HepG2 (cell line): ENCODE results near the gene BCO1. TPM values are rescaled to one million over a fixed set of nuclear protein-coding genes. Genes with fewer than 3 reads are reported as not detected.

ENCODE experiments used
- ATAC-seq: fragments of 200-7000 bp; cut with Tn5 transposase; 3 replicates; pipeline ENCODE4 v1.9.1; 2020; ENCODE audit warnings: mild to moderate bottlenecking, moderate library complexity
- BruUV-seq: library from RNA; stranded (reverse); fragments of 400-500 nt; replicated peaks from 2 replicates; lab custom pipeline; 2021; lab: Mats Ljungman, UMichigan
- CTCF ChIA-PET: fragments of 300-600 bp; formaldehyde crosslinking; extraction: SDS; loops from one replicate; lab custom pipeline; 2021; ENCODE audit warnings: low total read pairs, inconsistent platforms, low intra/inter-chr PET ratio; lab: Yijun Ruan, JAX
- POLR2A ChIA-PET: fragments of 350-600 bp; sonication (Branson Sonifier 250); formaldehyde crosslinking; loops from one replicate; lab custom pipeline; 2020; ENCODE audit warnings: antibody characterized with exemption, inconsistent platforms; lab: Yijun Ruan, JAX
- DNase-seq: peaks from one replicate; pipeline ENCODE4 v3.0.0-alpha.2; 2015; ENCODE audit warnings: low spot score
- FAIRE-seq: peaks from 3 replicates; lab custom pipeline; 2011; peaks lifted over from hg19 to GRCh38; lab: Jason Lieb, UNC
- H2AFZ ChIP-seq: one replicate; pipeline ENCODE4 v1.6.1; 2011; ENCODE audit warnings: low read length, inconsistent platforms
- H3K27ac ChIP-seq: fragments of 300-600 bp; 3 replicates; pipeline ENCODE4 v1.8.0; 2011; ENCODE audit warnings: mixed run types, mild to moderate bottlenecking, mixed read lengths, low read length, inconsistent platforms; ENCODE audit not compliant: insufficient read depth; ENCODE audit errors: extremely low read length
- H3K27me3 ChIP-seq, 2 experiments: fragments of 200-600 bp in 1 of 2; 2 replicates in 1 of 2; 3 replicates in 1 of 2; pipeline versions ENCODE4 v1.6.0 to v1.8.0; 2011; ENCODE audit warnings: low read length in 2 of 2, mild to moderate bottlenecking in 2 of 2, moderate library complexity in 2 of 2, inconsistent platforms in 1 of 2; ENCODE audit not compliant: insufficient read depth in 2 of 2, control insufficient read depth in 1 of 2
- H3K36me3 ChIP-seq, 2 experiments: fragments of 200-600 bp in 1 of 2; replicated peaks in 1 of 2; 2 replicates in 1 of 2; 3 replicates in 1 of 2; pipeline versions ENCODE4 v1.5.1 to v1.8.0; 2011; ENCODE audit warnings: low read length in 2 of 2, inconsistent platforms in 1 of 2; ENCODE audit not compliant: insufficient read depth in 2 of 2, control insufficient read depth in 1 of 2
- H3K4me1 ChIP-seq: 2 replicates; pipeline ENCODE4 v1.5.1; 2012; ENCODE audit warnings: low read length, inconsistent platforms; ENCODE audit not compliant: insufficient read depth
- H3K4me2 ChIP-seq: 2 replicates; pipeline ENCODE4 v1.6.0; 2011; ENCODE audit warnings: low read depth, low read length, inconsistent platforms
- H3K4me3 ChIP-seq, 3 experiments: fragments of 200-600 bp in 1 of 3; sonication (generic), shearing (Covaris generic) in 1 of 3; replicated peaks in 1 of 3; 2 replicates each; pipeline ENCODE4 v1.5.1; 2011 to 2016; ENCODE audit warnings: low read length in 3 of 3, inconsistent platforms in 2 of 3, low read depth in 2 of 3, mild to moderate bottlenecking in 2 of 3, control low read depth in 1 of 3, mixed read lengths in 1 of 3; ENCODE audit not compliant: insufficient read depth in 1 of 3
- H3K79me2 ChIP-seq: one replicate; pipeline ENCODE4 v1.6.1; 2011; ENCODE audit warnings: low read length, inconsistent platforms; ENCODE audit not compliant: insufficient read depth
- H3K9ac ChIP-seq: 2 replicates; pipeline ENCODE4 v1.6.0; 2011; ENCODE audit warnings: mild to moderate bottlenecking, low read depth, low read length, inconsistent platforms; ENCODE audit not compliant: insufficient read depth
- H3K9me3 ChIP-seq: 2 replicates; pipeline ENCODE4 v1.5.1; 2012; ENCODE audit warnings: mild to moderate bottlenecking, low read length
- H4K20me1 ChIP-seq: 2 replicates; pipeline ENCODE4 v1.6.0; 2011; ENCODE audit warnings: inconsistent platforms, mild to moderate bottlenecking, low read length, moderate library complexity; ENCODE audit not compliant: insufficient read depth
- CAMTA2 ChIP-seq: sonication (generic); formaldehyde crosslinking; IDR thresholded peaks from 2 replicates; pipeline ENCODE4 v1.4.0; 2020; ENCODE audit warnings: mild to moderate bottlenecking, missing genetic modification reagents, borderline replicate concordance
- ERF ChIP-seq: IDR thresholded peaks from 2 replicates; pipeline ENCODE4 v1.6.1; 2018; ENCODE audit warnings: missing biosample characterization, missing genetic modification reagents
- GPN1 ChIP-seq: sonication (generic); formaldehyde crosslinking; IDR thresholded peaks from 2 replicates; pipeline ENCODE4 v1.5.1; 2020; ENCODE audit warnings: missing genetic modification reagents, borderline replicate concordance
- HMGA1 ChIP-seq: sonication (generic); formaldehyde crosslinking; conservative IDR thresholded peaks from 2 replicates; pipeline ENCODE4 v1.4.0; 2020; ENCODE audit warnings: missing genetic modification reagents
- RAD21 ChIP-seq: fragments of 450-650 bp; formaldehyde crosslinking; IDR thresholded peaks from 2 replicates; pipeline ENCODE4 v1.5.0; 2020; ENCODE audit warnings: mild to moderate bottlenecking
- RORA ChIP-seq: sonication (generic); formaldehyde crosslinking; IDR thresholded peaks from 2 replicates; pipeline ENCODE4 v1.5.0; 2020; ENCODE audit warnings: mild to moderate bottlenecking, missing genetic modification reagents, moderate library complexity
- SALL1 ChIP-seq: sonication (generic); formaldehyde crosslinking; IDR thresholded peaks from 2 replicates; pipeline ENCODE4 v1.8.0; 2022; ENCODE audit warnings: mild to moderate bottlenecking, missing genetic modification reagents
- STAG1 ChIP-seq: sonication (generic); formaldehyde crosslinking; IDR thresholded peaks from 2 replicates; pipeline ENCODE4 v1.4.0; 2020; ENCODE audit warnings: missing genetic modification reagents
- ZNF20 ChIP-seq: sonication (generic); formaldehyde crosslinking; IDR thresholded peaks from 2 replicates; pipeline ENCODE4 v1.4.0; 2020; ENCODE audit warnings: mild to moderate bottlenecking, moderate library complexity, missing genetic modification reagents
- ZNF337 ChIP-seq: sonication (generic); formaldehyde crosslinking; IDR thresholded peaks from 2 replicates; pipeline ENCODE4 v1.5.1; 2020; ENCODE audit warnings: missing genetic modification reagents, low read depth, mild to moderate bottlenecking, borderline replicate concordance
- ZNF841 ChIP-seq: sonication (generic); formaldehyde crosslinking; IDR thresholded peaks from 2 replicates; pipeline ENCODE4 v1.8.1; 2023; ENCODE audit warnings: missing genetic modification reagents, borderline replicate concordance
- WGBS: methylation state at CpG from one replicate; pipeline ENCODE4 v1.1.6; 2017; ENCODE audit warnings: low lambda C conversion rate; 5-methylcytosine and 5-hydroxymethylcytosine counted together
- in situ Hi-C: cut with HindIII; loops from 2 replicates; pipeline ENCODE4 v1.10.0; 2017; ENCODE audit warnings: low pct_unique_long_range_greater_than_20kb; ENCODE audit not compliant: extremely low pct_ligation_motif_present
- intact Hi-C: fragments of 100-400 bp; cut with micrococcal nuclease; formaldehyde crosslinking; loops from one replicate; pipeline ENCODE4 v1.10.0; 2022; ENCODE audit not compliant: unreplicated experiment
- polyA plus RNA-seq, 8 experiments: library from polyadenylated mRNA; depleted of rRNA in 3 of 8; stranded (reverse) in 7 of 8; unstranded in 1 of 8; fragments of >200 nt; fragmentation: Illumina TruSeq in 4 of 8; extraction: Trizol in 4 of 8; gene quantifications; 2 replicates each; pipeline versions ENCODE4 v1.2.1 to v1.2.3, GENCODE V29; 2011 to 2016; ENCODE audit warnings: low read depth in 4 of 8, missing spikeins in 1 of 8, mixed read lengths in 1 of 8; ENCODE audit not compliant: insufficient read depth in 1 of 8
- total RNA-seq, 5 experiments: library from RNA; depleted of rRNA; stranded (reverse); fragments of >200 nt; fragmentation: Illumina TruSeq; extraction: Trizol; gene quantifications; 2 replicates each; pipeline ENCODE4 v1.2.3, GENCODE V29; 2016; ENCODE audit warnings: low read depth in 1 of 5
- TF ChIP-seq, protein P1 (sequence below): sonication (generic); formaldehyde crosslinking; IDR thresholded peaks from 2 replicates; pipeline ENCODE4 v1.4.0; 2020; ENCODE audit warnings: missing genetic modification reagents
- TF ChIP-seq, protein P2 (sequence below): sonication (generic); formaldehyde crosslinking; IDR thresholded peaks from 2 replicates; pipeline ENCODE4 v1.8.1; 2023; ENCODE audit warnings: missing genetic modification reagents, mild to moderate bottlenecking, borderline replicate concordance
- TF ChIP-seq, protein P3 (sequence below): sonication (generic); formaldehyde crosslinking; IDR thresholded peaks from 2 replicates; pipeline ENCODE4 v1.5.0; 2020; ENCODE audit warnings: missing genetic modification reagents
- TF ChIP-seq, protein P4 (sequence below): sonication (generic); formaldehyde crosslinking; IDR thresholded peaks from 2 replicates; pipeline ENCODE4 v1.5.1; 2020; ENCODE audit warnings: mild to moderate bottlenecking, missing genetic modification reagents

The BCO1 gene
- total and polyA plus RNA-seq, 2 of the 13 experiments (the other 11 are each of a cell fraction or from before 2014, with no cell fraction given) = 0.11 TPM; not detected in 1

DNA sequence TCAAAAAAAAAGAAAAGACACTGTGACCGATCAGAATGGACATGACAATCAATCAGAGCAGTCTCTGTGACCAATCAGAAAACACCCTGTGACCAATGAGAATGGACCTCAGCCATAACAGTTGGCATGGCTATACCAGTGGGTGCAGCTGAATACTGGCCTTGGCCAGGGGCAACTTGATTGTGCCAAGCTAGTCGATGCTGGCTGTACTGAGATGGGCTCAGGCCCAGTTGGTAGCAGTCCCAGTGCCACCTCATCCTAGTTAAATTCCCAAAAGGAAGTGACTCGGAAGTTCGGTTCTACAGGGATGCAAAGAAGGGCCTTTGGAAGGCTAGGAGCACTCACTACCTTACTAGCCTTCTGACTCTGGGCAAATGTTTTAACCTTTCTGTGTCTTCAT, 37.2 kb upstream of the BCO1 start (continued):
- TF ChIP-seq, protein P1, sequence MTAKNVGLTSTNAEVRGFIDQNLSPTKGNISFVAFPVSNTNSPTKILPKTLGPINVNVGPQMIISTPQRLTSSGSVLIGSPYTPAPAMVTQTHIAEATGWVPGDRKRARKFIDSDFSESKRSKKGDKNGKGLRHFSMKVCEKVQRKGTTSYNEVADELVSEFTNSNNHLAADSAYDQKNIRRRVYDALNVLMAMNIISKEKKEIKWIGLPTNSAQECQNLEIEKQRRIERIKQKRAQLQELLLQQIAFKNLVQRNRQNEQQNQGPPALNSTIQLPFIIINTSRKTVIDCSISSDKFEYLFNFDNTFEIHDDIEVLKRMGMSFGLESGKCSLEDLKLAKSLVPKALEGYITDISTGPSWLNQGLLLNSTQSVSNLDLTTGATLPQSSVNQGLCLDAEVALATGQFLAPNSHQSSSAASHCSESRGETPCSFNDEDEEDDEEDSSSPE (CRISPR knock-in tag) = no peak
- no peak for TF ChIP-seq SALL1 (CRISPR knock-in tag)
- TF ChIP-seq RORA (CRISPR knock-in tag) = no peak
- TF ChIP-seq ZNF20 (CRISPR knock-in tag) = no peak
- TF ChIP-seq, protein P2, sequence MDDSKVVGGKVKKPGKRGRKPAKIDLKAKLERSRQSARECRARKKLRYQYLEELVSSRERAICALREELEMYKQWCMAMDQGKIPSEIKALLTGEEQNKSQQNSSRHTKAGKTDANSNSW = no peak
- no peak for TF ChIP-seq ZNF337 (CRISPR knock-in tag)
- no peak for TF ChIP-seq ERF
- no peak for TF ChIP-seq GPN1 (CRISPR knock-in tag)
- TF ChIP-seq HMGA1 (CRISPR knock-in tag) = no peak
- no peak for TF ChIP-seq ZNF841
- TF ChIP-seq CAMTA2 = no peak

DNA sequence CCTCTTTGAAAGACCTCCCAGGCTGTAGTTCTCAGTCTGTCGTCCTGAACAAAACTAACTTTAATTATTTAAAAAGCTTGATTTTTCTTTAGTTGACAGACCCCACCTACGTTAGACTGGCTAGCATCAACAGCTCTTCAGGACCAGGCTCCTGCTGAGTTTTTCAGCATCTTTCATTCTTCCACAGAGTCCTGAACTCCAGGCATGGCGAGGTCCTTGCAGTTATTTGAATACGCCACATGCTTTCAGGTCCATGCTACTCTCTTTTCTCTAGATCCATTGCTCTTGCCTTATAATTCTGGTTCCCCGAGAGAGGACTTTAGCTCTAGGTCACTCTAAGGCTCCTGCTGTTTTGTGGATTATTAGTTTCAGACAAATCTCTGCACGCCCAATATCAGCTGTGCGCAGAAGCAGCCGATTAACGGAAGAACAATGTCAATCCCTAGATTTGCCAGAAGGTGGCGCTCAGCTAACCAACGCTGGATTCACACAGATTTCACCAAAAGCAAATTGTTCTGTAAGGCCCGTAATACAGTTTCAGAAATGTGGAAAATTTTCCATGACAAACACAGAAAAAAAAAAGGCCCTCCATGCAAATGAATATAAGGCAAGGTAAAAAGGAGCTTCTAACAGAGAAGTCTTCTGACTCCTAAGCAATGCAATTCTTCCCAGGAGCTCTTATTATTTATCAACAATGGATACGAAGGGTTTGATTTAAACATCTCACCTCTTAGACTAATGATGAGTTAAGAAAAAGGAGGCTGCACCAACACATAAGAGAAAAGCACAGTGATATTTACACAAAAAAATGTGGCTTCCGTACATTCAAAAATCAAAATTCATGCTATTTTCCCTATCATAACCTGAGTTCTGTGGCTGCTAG, 33.5 kb upstream of the BCO1 start:
- Histone ChIP-seq H4K20me1 (no peaks in the 10 kb centered on the region), H3K36me3 (no peaks in the 10 kb centered on the region), H3K9me3 (no peaks in the 10 kb centered on the region), H3K79me2 (no peaks in the 10 kb centered on the region), H3K4me2 (no peak overlapping the region), H3K4me3 (no peak overlapping the region), H3K27ac (no peak overlapping the region), H3K27me3 (peaks cover 7 to 49% of the 10 kb centered on the region in 2 experiments; a peak in 4 of 5 replicates), H2AFZ (no peak overlapping the region), H3K4me1 (no peaks in the 10 kb centered on the region), H3K9ac (no peak overlapping the region)
- ChIA-PET POLR2A (interaction anchor here (1.2 kb wide), 1 partner anchor 128 kb away, joined by 4 read pairs; the partner anchor contains the start of gene C16orf46), CTCF (interaction anchor here (1.1 to 1.6 kb wide), 3 partner anchors 10 to 533 kb away, joined by 3 to 13 read pairs (median 4); no protein-coding TSS in a partner anchor)
- in situ Hi-C loops = loop anchor here (10.0 kb wide), 1 partner anchor 530 kb away; no protein-coding TSS in a partner anchor
- ATAC-seq (peak; percentile 60), FAIRE-seq (peak; percentile 97), DNase-seq (peak; percentile 61)
- no TSS peak for BruUV-seq
- intact Hi-C loops = loop anchor here (1.0 to 5.0 kb wide), 2 partner anchors 517 to 532 kb away; no protein-coding TSS in a partner anchor
- 27% methylated on average over 14 of the region's 14 CpGs for WGBS
- TF ChIP-seq STAG1 (peak; percentile 48), RAD21 (peak; percentile 24; the same call in 1 of the 2 replicates), CAMTA2 (no peak)
- TF ChIP-seq, protein P3, sequence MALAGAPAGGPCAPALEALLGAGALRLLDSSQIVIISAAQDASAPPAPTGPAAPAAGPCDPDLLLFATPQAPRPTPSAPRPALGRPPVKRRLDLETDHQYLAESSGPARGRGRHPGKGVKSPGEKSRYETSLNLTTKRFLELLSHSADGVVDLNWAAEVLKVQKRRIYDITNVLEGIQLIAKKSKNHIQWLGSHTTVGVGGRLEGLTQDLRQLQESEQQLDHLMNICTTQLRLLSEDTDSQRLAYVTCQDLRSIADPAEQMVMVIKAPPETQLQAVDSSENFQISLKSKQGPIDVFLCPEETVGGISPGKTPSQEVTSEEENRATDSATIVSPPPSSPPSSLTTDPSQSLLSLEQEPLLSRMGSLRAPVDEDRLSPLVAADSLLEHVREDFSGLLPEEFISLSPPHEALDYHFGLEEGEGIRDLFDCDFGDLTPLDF (CRISPR knock-in tag) = no peak
- TF ChIP-seq, protein P4, sequence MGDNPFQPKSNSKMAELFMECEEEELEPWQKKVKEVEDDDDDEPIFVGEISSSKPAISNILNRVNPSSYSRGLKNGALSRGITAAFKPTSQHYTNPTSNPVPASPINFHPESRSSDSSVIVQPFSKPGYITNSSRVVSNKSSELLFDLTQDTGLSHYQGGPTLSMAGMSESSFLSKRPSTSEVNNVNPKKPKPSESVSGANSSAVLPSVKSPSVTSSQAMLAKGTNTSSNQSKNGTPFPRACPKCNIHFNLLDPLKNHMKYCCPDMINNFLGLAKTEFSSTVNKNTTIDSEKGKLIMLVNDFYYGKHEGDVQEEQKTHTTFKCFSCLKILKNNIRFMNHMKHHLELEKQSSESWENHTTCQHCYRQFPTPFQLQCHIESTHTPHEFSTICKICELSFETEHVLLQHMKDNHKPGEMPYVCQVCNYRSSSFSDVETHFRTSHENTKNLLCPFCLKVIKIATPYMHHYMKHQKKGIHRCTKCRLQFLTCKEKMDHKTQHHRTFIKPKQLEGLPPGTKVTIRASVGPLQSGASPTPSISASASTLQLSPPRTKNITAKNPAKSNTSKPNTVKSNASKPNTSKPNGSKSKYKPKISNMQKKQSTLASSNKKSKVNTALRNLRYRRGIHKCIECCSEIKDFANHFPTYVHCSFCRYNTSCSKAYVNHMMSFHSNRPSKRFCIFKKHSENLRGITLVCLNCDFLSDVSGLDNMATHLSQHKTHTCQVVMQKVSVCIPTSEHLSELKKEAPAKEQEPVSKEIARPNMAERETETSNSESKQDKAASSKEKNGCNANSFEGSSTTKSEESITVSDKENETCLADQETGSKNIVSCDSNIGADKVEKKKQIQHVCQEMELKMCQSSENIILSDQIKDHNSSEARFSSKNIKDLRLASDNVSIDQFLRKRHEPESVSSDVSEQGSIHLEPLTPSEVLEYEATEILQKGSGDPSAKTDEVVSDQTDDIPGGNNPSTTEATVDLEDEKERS = no peak
